Sigmoid colon (tissue), 4 donors: ENCODE results near the gene KRT72.

Source experiments
- EP300 ChIP-seq, 4 donors: sonication (generic); formaldehyde crosslinking; IDR thresholded peaks; one replicate each; pipeline ENCODE4 v1.6.1; 2017; ENCODE audit warnings: antibody characterized with exemption in 4 of 4
- POLR2A ChIP-seq, 2 donors: fragments of 450-650 bp; IDR thresholded peaks; one replicate each; pipeline ENCODE4 v1.6.1; 2016; ENCODE audit warnings: antibody characterized with exemption in 2 of 2, mild to moderate bottlenecking in 2 of 2, moderate library complexity in 2 of 2
- POLR2AphosphoS5 ChIP-seq, 4 donors: sonication (generic); formaldehyde crosslinking; IDR thresholded peaks; one replicate each; pipeline ENCODE4 v1.6.1; 2017; ENCODE audit warnings: antibody characterized with exemption in 4 of 4
- TF ChIP-seq, protein P1 (sequence below), 4 experiments: fragments of 450-650 bp in 3 of 4; fragments of 200-600 bp in 1 of 4; IDR thresholded peaks; one replicate each; pipeline ENCODE4 v1.5.1; 2016 to 2019; ENCODE audit warnings: antibody characterized with exemption in 4 of 4, mild to moderate bottlenecking in 3 of 4, moderate library complexity in 2 of 4

DNA sequence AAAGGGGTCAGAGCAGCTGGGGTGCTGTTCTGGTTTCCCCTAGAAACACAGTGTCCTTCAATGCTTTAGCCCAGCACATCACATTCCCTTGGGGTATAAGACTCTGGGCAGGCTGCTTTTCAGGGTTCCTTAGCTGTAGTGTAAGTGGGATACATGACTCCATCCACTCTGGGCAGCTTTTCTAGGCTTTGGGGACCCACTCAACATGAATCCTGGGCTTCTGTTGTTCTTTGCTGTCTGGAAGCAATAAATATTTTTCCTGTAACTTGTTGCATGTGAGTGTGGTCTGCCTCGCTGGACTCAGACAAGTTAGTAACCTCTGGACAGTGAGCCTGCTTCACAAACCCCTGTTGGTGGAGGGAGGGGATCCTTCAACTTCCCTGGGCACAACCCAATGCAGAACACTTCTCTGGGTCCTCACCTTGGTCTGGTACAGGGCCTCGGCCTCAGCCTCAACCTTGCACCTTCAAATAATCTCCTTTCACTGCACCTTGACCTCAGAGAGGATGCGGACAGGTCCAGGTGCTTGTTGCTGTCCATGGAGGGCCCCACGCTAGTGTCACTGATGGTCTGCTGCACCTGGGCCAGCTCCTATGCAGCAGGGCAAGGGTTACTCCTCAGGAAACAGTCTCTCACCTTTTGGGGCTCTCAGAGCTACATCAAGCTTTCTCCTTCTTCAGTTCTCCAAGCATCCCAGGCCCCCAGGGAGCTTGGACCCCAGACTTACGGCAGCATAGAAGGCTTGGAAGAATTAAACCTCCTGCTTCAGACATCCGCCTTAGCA, 30.6 kb upstream of the KRT72 start:
- TF ChIP-seq, protein P1, sequence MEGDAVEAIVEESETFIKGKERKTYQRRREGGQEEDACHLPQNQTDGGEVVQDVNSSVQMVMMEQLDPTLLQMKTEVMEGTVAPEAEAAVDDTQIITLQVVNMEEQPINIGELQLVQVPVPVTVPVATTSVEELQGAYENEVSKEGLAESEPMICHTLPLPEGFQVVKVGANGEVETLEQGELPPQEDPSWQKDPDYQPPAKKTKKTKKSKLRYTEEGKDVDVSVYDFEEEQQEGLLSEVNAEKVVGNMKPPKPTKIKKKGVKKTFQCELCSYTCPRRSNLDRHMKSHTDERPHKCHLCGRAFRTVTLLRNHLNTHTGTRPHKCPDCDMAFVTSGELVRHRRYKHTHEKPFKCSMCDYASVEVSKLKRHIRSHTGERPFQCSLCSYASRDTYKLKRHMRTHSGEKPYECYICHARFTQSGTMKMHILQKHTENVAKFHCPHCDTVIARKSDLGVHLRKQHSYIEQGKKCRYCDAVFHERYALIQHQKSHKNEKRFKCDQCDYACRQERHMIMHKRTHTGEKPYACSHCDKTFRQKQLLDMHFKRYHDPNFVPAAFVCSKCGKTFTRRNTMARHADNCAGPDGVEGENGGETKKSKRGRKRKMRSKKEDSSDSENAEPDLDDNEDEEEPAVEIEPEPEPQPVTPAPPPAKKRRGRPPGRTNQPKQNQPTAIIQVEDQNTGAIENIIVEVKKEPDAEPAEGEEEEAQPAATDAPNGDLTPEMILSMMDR (IDR thresholded peaks at IDR 0.05) = no peak
- no peak for TF ChIP-seq POLR2A (IDR thresholded peaks at IDR 0.05)
- no peak for TF ChIP-seq EP300 (IDR thresholded peaks at IDR 0.05)
- no peak for TF ChIP-seq POLR2AphosphoS5 (IDR thresholded peaks at IDR 0.05)
